ENCODE results near the gene PHACTR3. TPM values are rescaled to one million over a fixed set of nuclear protein-coding genes. Genes with fewer than 3 reads are reported as not detected.

Gene PHACTR3
- total RNA-seq, 1 donor from 2014 or later = 0.14 TPM

DNA sequence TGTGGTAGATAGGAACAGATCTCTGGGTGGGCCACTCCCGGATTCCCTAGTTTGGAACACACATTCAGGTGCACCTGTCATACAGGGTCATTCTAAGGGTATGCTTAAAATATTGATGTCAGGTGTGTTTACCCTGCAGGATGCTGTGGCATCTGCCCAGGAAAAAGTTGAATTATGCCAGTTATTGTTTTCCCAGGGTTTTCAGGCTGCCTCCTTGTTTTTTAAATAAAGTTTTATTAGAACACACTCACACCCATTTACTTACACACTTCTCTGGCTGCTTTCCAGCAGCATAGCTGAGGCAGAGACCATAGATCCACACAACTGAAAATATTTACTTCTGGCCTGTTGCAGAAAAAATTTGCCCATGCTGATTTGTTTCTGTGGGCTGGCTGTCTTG, 76.5 kb downstream of the PHACTR3 start:
- peaks cover 8% of the 10 kb centered on the region for H3K9me3 ChIP-seq (ENCODE audit: insufficient read depth, low read depth, low read length)
- FAIRE-seq (no peak), DNase-seq (ENCODE audit: low read depth) (no peak)
- Mint-ChIP-seq H3K27me3 (ENCODE audit: low read depth, unreplicated experiment) (peaks cover 49% of the 10 kb centered on the region), H3K9me3 (ENCODE audit: unreplicated experiment) (no peaks in the 10 kb centered on the region), H3K4me3 (ENCODE audit: unreplicated experiment) (no peak overlapping the region), H3K4me1 (ENCODE audit: low read depth, unreplicated experiment) (no peaks in the 10 kb centered on the region), H3K36me3 (ENCODE audit: low read depth, unreplicated experiment) (no peaks in the 10 kb centered on the region), H3K27ac (ENCODE audit: unreplicated experiment) (no peak overlapping the region)
- H3K4me1 ChIP-seq (ENCODE audit: insufficient read depth, low read length) = no peaks in the 10 kb centered on the region
- H3K9ac ChIP-seq (ENCODE audit: low read length) = no peak overlapping the region
- no peaks in the 10 kb centered on the region for H3K79me2 ChIP-seq (ENCODE audit: insufficient read depth, low read length)
- H4K20me1 ChIP-seq (ENCODE audit: insufficient read depth, low read length) = no peaks in the 10 kb centered on the region
- no peaks in the 10 kb centered on the region for H3K36me3 ChIP-seq (ENCODE audit: insufficient read depth, low read length)
- no peak overlapping the region for H3K4me2 ChIP-seq (ENCODE audit: low read length)
- TF ChIP-seq EZH2 (IDR thresholded peaks at IDR 0.05; ENCODE audit: insufficient read depth, low read length) = no peak
- H3K4me3 ChIP-seq (ENCODE audit: insufficient read depth, low read depth, low read length) = no peak overlapping the region
- H2AFZ ChIP-seq (ENCODE audit: low read depth, low read length) = no peak overlapping the region
- H3K27me3 ChIP-seq (ENCODE audit: insufficient read depth, low read length) = no peaks in the 10 kb centered on the region
- no peak overlapping the region for H3K27ac ChIP-seq (ENCODE audit: low read depth, low read length)

GRCh38 chr20:59682603-59683002, 78.3 kb downstream of the PHACTR3 start:
- H3K27ac ChIP-seq (ENCODE audit: low read depth, low read length) = no peak overlapping the region
- H3K4me2 ChIP-seq (ENCODE audit: low read length) = no peak overlapping the region
- H3K79me2 ChIP-seq (ENCODE audit: insufficient read depth, low read length) = no peaks in the 10 kb centered on the region
- H2AFZ ChIP-seq (ENCODE audit: low read depth, low read length) = no peak overlapping the region
- Mint-ChIP-seq H3K9me3 (ENCODE audit: unreplicated experiment) (no peaks in the 10 kb centered on the region), H3K36me3 (ENCODE audit: low read depth, unreplicated experiment) (no peaks in the 10 kb centered on the region), H3K27me3 (ENCODE audit: low read depth, unreplicated experiment) (peaks cover 36% of the 10 kb centered on the region), H3K4me1 (ENCODE audit: low read depth, unreplicated experiment) (no peaks in the 10 kb centered on the region), H3K27ac (ENCODE audit: unreplicated experiment) (no peak overlapping the region), H3K4me3 (ENCODE audit: unreplicated experiment) (no peak overlapping the region)
- H3K27me3 ChIP-seq (ENCODE audit: insufficient read depth, low read length) = no peaks in the 10 kb centered on the region
- H3K4me3 ChIP-seq (ENCODE audit: insufficient read depth, low read depth, low read length) = no peak overlapping the region
- H4K20me1 ChIP-seq (ENCODE audit: insufficient read depth, low read length) = no peaks in the 10 kb centered on the region
- FAIRE-seq = no peak
- peaks cover 15% of the 10 kb centered on the region for H3K9me3 ChIP-seq (ENCODE audit: insufficient read depth, low read depth, low read length)
- DNase-seq (ENCODE audit: low read depth) = no peak
- no peak for TF ChIP-seq EZH2 (IDR thresholded peaks at IDR 0.05; ENCODE audit: insufficient read depth, low read length)
- TF ChIP-seq CTCF (IDR thresholded peaks at IDR 0.05; ENCODE audit: insufficient read depth, low read depth, low read length) = no peak
- H3K4me1 ChIP-seq (ENCODE audit: insufficient read depth, low read length) = no peaks in the 10 kb centered on the region
- H3K9ac ChIP-seq (ENCODE audit: low read length) = no peak overlapping the region
- no peaks in the 10 kb centered on the region for H3K36me3 ChIP-seq (ENCODE audit: insufficient read depth, low read length)

GRCh38 chr20:59683181-59683580, 78.8 kb downstream of the PHACTR3 start:
- Histone ChIP-seq H3K9me3 (ENCODE audit: insufficient read depth, low read depth, low read length) (peaks cover 15% of the 10 kb centered on the region), H3K27me3 (ENCODE audit: insufficient read depth, low read length) (no peaks in the 10 kb centered on the region), H3K4me2 (ENCODE audit: low read length) (no peak overlapping the region), H3K36me3 (ENCODE audit: insufficient read depth, low read length) (no peaks in the 10 kb centered on the region), H3K9ac (ENCODE audit: low read length) (no peak overlapping the region), H2AFZ (ENCODE audit: low read depth, low read length) (no peak overlapping the region), H3K79me2 (ENCODE audit: insufficient read depth, low read length) (no peaks in the 10 kb centered on the region), H3K4me3 (ENCODE audit: insufficient read depth, low read depth, low read length) (no peak overlapping the region), H4K20me1 (ENCODE audit: insufficient read depth, low read length) (no peaks in the 10 kb centered on the region), H3K27ac (ENCODE audit: low read depth, low read length) (no peak overlapping the region), H3K4me1 (ENCODE audit: insufficient read depth, low read length) (no peaks in the 10 kb centered on the region)
- Mint-ChIP-seq H3K4me1 (ENCODE audit: low read depth, unreplicated experiment) (no peaks in the 10 kb centered on the region), H3K4me3 (ENCODE audit: unreplicated experiment) (no peak overlapping the region), H3K27ac (ENCODE audit: unreplicated experiment) (no peak overlapping the region), H3K27me3 (ENCODE audit: low read depth, unreplicated experiment) (peaks cover 36% of the 10 kb centered on the region), H3K9me3 (ENCODE audit: unreplicated experiment) (no peaks in the 10 kb centered on the region), H3K36me3 (ENCODE audit: low read depth, unreplicated experiment) (no peaks in the 10 kb centered on the region)
- TF ChIP-seq EZH2 (IDR thresholded peaks at IDR 0.05; ENCODE audit: insufficient read depth, low read length) = no peak
- TF ChIP-seq CTCF (IDR thresholded peaks at IDR 0.05; ENCODE audit: insufficient read depth, low read depth, low read length) = no peak
- FAIRE-seq = no peak
- DNase-seq (ENCODE audit: low read depth) = no peak

Data from astrocyte (in vitro differentiated cells and primary cell).